Measurements from ENCODE around the gene SPEF2. TPM values are rescaled to one million over a fixed set of nuclear protein-coding genes. Genes with fewer than 3 reads are reported as not detected.

SPEF2 gene
- total RNA-seq, 1 experiment from 2014 or later, result 4.0 TPM

DNA sequence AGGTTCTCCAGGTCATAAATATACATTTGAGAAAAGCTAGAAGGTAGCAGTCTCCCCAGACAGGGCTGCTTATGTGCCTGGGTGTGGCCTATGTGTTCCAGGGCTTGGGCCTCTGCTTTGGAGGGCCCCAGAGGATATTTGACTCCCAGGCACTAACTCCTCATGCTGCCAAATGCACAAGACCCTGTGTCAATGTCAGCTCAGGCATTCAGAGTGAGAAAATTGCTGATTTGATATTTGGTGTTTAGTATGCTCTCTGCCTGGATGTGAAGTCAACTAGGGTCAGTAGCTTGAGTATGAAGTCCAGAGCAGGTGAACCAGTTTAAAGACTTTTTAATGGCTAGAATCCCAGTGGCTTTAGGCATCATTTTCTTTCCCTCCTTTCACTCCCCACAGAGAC, 181.5 kb downstream of the SPEF2 start:
- ChIA-PET CTCF (no interaction called here), POLR2A (no interaction called here)
- Histone ChIP-seq H3K4me3 (ENCODE audit: low read depth, low read length) (no peak overlapping the region), H3K36me3 (ENCODE audit: control insufficient read depth, insufficient read depth, low read length) (no peaks in the 10 kb centered on the region), H3K27me3 (replicated peaks; ENCODE audit: control insufficient read depth, insufficient read depth, low read length) (no peaks in the 10 kb centered on the region), H3K9me3 (no peaks in the 10 kb centered on the region), H3K4me1 (no peaks in the 10 kb centered on the region)
- H3K4me1 Mint-ChIP-seq (ENCODE audit: low read depth, unreplicated experiment), result no peaks in the 10 kb centered on the region
- intact Hi-C loops (cut with micrococcal nuclease; ENCODE audit: unreplicated experiment), result no loop called here
- peaks cover 3% of the 10 kb centered on the region for H3K27me3 Mint-ChIP-seq (ENCODE audit: insufficient read depth, unreplicated experiment)
- no peaks in the 10 kb centered on the region for H3K36me3 Mint-ChIP-seq (ENCODE audit: insufficient read depth, unreplicated experiment)
- no peaks in the 10 kb centered on the region for H3K9me3 Mint-ChIP-seq (ENCODE audit: unreplicated experiment)
- no TSS peak for BruUV-seq (replicated peaks)
- TF ChIP-seq, protein P1, sequence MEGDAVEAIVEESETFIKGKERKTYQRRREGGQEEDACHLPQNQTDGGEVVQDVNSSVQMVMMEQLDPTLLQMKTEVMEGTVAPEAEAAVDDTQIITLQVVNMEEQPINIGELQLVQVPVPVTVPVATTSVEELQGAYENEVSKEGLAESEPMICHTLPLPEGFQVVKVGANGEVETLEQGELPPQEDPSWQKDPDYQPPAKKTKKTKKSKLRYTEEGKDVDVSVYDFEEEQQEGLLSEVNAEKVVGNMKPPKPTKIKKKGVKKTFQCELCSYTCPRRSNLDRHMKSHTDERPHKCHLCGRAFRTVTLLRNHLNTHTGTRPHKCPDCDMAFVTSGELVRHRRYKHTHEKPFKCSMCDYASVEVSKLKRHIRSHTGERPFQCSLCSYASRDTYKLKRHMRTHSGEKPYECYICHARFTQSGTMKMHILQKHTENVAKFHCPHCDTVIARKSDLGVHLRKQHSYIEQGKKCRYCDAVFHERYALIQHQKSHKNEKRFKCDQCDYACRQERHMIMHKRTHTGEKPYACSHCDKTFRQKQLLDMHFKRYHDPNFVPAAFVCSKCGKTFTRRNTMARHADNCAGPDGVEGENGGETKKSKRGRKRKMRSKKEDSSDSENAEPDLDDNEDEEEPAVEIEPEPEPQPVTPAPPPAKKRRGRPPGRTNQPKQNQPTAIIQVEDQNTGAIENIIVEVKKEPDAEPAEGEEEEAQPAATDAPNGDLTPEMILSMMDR (IDR thresholded peaks at IDR 0.05; ENCODE audit: insufficient read depth in 1 of 2, low read depth in 1 of 2, low read length in 1 of 2, severe bottlenecking in 1 of 2, unreplicated experiment in 1 of 2), result no peak
- no peak for DNase-seq
- no peak overlapping the region for H3K27ac Mint-ChIP-seq (ENCODE audit: unreplicated experiment)
- no peak overlapping the region for H3K4me3 Mint-ChIP-seq (ENCODE audit: unreplicated experiment)

- Mint-ChIP-seq H3K36me3 (ENCODE audit: insufficient read depth, unreplicated experiment) (no peaks in the 10 kb centered on the region), H3K4me3 (ENCODE audit: unreplicated experiment) (no peak overlapping the region), H3K27ac (ENCODE audit: unreplicated experiment) (no peak overlapping the region), H3K4me1 (ENCODE audit: low read depth, unreplicated experiment) (no peaks in the 10 kb centered on the region), H3K27me3 (ENCODE audit: insufficient read depth, unreplicated experiment) (peaks cover 3% of the 10 kb centered on the region), H3K9me3 (ENCODE audit: unreplicated experiment) (no peaks in the 10 kb centered on the region)
- Histone ChIP-seq H3K9me3 (no peaks in the 10 kb centered on the region), H3K36me3 (ENCODE audit: control insufficient read depth, insufficient read depth, low read length) (no peaks in the 10 kb centered on the region), H3K27me3 (replicated peaks; ENCODE audit: control insufficient read depth, insufficient read depth, low read length) (no peaks in the 10 kb centered on the region), H3K4me1 (no peaks in the 10 kb centered on the region), H3K4me3 (ENCODE audit: low read depth, low read length) (no peak overlapping the region)
- CTCF ChIA-PET, result no interaction called here
- no peak for DNase-seq
- no TSS peak for BruUV-seq (replicated peaks)
- POLR2A ChIA-PET, result no interaction called here
- TF ChIP-seq, protein P1 (IDR thresholded peaks at IDR 0.05; ENCODE audit: insufficient read depth in 1 of 2, low read depth in 1 of 2, low read length in 1 of 2, severe bottlenecking in 1 of 2, unreplicated experiment in 1 of 2), result no peak
- intact Hi-C loops (cut with micrococcal nuclease; ENCODE audit: unreplicated experiment), result no loop called here
Measured at GRCh38 chr5:35799753-35800152, 182.1 kb downstream of the SPEF2 start.

- no peaks in the 10 kb centered on the region for H3K9me3 ChIP-seq
- POLR2A ChIA-PET, result no interaction called here
Measured at GRCh38 chr5:35803191-35803651, 185.6 kb downstream of the SPEF2 start.

More at GRCh38 chr5:35803191-35803651, 185.6 kb downstream of the SPEF2 start:
- Histone ChIP-seq H3K36me3 (ENCODE audit: control insufficient read depth, insufficient read depth, low read length) (no peaks in the 10 kb centered on the region), H3K4me3 (ENCODE audit: low read depth, low read length) (no peak overlapping the region), H3K27me3 (replicated peaks; ENCODE audit: control insufficient read depth, insufficient read depth, low read length) (no peaks in the 10 kb centered on the region), H3K4me1 (no peaks in the 10 kb centered on the region)
- intact Hi-C loops (cut with micrococcal nuclease; ENCODE audit: unreplicated experiment), result no loop called here
- TF ChIP-seq, protein P1 (IDR thresholded peaks at IDR 0.05; ENCODE audit: insufficient read depth in 1 of 2, low read depth in 1 of 2, low read length in 1 of 2, severe bottlenecking in 1 of 2, unreplicated experiment in 1 of 2), result no peak
- H3K4me3 Mint-ChIP-seq (ENCODE audit: unreplicated experiment), result no peak overlapping the region
- H3K36me3 Mint-ChIP-seq (ENCODE audit: insufficient read depth, unreplicated experiment), result no peaks in the 10 kb centered on the region
- H3K27me3 Mint-ChIP-seq (ENCODE audit: insufficient read depth, unreplicated experiment), result peaks cover 3% of the 10 kb centered on the region
- H3K9me3 Mint-ChIP-seq (ENCODE audit: unreplicated experiment), result no peaks in the 10 kb centered on the region
- H3K27ac Mint-ChIP-seq (ENCODE audit: unreplicated experiment), result no peak overlapping the region
- CTCF ChIA-PET, result no interaction called here
- no peaks in the 10 kb centered on the region for H3K4me1 Mint-ChIP-seq (ENCODE audit: low read depth, unreplicated experiment)
- no peak for DNase-seq
- no TSS peak for BruUV-seq (replicated peaks)

All from Caco-2 (cell line).